HG03342 (cell line): Measurements from ENCODE around the gene ELMO2.

Source experiments
- ATAC-seq: cut with Tn5 transposase; IDR thresholded peaks from one replicate; pipeline ENCODE4 v1.9.1; 2021; ENCODE audit warnings: mild to moderate bottlenecking, moderate library complexity; ENCODE audit not compliant: unreplicated experiment

ELMO2 gene

DNA sequence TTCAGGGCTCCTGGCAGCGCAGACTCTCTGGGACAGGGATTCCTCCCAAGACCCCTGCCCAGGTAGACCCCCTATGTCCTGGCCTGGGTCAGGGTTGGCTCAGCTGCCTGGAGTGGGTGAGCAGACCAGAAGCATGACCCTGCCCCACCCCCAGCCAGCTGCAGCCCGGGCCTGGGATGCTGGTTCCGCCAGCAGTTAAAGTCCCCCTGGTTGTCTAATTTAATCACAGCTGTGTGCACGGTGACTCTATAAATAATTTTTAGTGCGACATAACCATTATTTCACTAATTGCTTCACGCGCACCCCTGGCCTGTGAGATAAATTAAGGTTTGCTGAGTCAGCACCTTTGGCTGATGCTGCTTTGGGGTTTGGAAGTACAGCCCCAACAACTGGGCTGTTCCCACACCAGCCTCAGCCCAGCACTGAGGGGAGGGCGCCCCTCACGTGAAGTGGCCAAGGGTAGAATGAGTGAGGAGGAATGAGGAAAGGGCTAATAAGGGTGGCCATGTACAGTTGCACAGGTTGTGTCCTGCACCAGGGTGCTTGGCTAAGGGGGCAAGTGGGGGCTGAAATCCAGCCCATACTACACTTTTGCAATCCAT lies 72.0 kb downstream of the ELMO2 start:
- no peak for ATAC-seq

DNA sequence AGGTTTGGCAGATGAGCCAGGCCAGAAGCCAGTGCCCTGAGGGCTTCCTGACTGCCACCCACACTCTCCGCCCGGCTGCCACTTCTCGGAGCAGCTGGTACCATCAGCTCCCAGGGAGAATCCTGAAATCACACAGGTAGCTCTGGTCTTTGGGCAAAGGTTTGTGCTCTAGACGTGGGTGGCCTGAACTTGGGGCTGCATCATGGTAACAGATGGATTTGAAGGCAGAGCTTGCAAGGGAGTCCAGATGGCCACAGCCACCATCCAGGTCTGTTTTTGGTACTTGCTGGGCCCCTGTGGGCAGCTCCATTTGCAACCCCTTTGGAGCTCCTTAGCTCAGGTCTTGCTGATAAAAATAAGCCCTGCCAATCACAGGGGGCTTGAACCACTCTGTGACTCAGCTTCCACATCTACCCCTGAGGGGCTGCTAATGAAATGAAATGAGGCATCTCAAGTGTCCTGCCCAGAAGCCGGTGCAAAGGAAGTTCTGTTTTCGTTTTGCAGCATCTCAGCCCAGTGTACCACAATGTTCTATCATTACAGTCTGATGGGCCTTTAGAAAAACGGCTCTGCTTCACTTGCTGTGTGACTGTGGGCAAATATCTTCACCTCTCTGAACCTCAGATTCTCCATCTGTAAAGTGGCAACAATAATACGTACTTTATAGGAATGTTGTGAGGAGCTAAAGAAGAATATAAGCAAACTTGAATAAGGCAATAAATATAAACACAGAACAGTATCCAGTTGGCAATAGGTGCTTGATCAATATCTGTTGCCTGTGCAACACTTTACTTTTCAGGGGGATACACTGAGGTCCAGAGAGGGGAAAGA lies 73.0 kb downstream of the ELMO2 start:
- no peak for ATAC-seq

DNA sequence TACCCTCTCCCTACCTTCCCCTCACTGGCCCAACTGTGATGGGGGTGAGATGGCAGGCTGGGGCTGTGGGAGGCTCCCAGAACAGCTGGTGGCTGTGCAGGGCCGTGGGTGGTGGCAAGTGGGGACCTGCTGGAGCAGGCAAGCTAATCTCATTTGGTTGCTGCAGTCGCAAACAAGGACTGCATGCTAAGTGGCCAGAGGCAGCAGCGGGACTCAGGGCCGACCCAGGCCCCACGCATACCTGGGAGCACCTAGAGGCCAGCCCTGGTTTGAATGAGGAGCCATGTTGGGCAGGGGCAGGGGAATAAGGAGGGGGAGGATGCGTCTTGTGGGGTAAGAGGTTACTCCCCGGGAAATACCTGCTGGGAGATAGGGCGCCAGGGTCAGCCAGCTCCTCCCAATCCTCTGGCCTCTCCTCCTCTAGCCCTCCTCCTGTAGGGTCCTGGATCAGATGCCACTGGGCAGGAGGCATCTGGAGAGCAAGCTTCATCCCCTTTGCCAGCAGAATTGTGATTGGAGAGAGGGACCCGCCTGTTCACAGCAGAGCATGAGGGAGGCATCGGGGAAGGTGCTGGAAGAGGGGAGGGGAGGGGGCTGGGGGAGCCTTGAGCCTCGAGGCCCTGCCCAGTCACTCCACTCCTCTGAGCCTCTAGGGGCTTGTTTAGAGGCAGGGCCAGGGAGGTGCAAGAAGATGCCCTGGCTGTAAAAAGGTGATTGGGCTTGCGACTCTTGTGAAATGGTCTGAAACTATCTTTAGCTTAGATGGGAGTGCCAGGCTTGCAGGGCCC lies 73.8 kb downstream of the ELMO2 start:
- ATAC-seq, result no peak

DNA sequence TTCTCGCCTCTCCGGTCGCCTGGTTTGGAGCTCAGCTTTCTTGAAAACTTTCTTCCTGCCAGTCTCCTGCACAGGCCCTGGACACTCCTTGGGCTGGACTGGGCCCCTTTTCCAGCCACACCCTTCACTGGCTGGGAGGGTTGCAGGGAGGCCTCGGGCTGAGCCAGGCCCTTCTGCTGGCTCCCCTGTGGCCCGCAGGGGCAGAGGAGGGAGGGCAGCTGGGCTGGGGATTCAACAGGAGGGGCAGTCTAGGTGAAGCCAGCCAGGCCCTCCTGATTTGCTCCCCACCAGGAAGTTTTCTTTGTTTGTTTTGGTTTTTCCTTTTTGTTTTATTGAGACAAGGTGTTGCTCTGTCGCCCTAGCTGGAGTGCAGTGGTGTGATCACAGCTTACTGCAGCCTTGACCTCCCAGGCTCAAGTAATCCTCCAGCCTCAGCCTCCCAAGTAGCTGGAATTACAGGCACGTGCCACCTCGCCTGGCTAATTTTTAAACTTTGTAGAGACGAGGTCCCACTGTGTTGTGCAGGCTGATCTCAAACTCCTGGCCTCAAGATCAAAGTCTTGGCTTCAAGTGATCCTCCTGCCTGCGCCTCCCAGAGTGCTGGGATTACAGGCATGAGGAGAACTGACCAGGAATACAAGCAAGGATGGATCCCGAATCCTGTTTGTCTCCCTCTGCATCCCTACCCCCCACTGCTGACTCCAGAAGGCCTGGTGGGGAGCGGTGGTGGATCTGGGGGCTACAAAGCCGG lies 74.6 kb downstream of the ELMO2 start:
- no peak for ATAC-seq

DNA sequence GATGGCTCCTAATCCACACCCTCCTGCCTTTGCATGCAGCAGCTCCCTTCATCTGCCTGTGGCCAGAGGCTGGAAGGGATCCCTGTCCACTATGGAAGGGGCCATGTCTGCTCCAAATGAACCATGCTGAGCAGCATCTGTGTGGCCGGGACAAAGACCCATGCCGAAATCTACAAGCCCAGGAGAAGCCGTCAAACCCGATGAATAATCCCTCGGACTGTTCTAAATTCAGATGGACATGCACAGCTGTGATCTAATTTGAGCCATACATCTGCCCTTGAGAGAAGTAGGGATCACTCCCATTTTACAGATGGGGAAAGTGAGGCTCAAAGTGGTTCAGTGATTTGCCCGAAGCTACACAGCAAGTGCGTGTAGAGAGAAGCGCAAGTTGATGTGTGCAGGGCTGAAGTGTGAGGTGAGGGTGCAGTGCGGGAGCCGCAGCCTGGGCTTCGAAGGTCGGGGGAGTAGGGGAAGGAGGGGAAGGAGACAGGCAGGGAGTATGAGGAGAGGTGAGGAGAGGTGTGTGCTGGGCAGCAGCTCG lies 75.5 kb downstream of the ELMO2 start:
- no peak for ATAC-seq

DNA sequence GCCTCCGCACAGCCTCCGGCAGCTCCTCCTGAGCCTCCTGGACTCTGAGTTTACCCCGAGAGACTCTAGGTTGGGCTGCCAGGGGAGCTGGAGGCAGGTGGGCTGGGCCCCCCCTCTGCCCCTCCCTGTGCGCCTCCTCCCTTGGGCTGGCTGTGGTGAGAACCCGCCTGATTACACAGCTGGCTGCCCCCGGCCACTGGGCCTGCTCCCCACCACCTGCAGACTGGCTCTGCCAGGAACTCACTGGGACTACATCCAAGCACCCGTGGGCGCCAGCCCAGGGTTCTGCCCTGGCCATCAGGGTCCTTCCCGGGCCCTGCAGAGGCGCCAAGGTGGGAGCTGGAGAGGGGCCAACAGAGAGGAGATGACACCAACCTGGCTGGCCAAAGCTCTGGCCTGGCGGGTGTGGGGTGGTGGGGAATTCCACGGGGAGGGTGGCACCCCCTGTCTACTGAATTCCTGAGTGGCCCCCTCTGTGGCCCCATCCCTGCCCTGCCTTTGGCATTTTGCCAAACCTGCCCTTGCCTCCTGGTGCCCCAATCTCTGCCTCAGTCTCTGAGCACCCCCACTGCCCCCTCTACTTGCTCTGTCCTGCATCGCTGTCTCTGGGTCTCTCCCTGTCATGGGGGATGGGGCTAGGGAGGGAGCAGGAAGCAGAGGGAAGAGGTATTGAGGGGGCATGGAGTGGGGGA lies 76.2 kb downstream of the ELMO2 start:
- ATAC-seq, result no peak

DNA sequence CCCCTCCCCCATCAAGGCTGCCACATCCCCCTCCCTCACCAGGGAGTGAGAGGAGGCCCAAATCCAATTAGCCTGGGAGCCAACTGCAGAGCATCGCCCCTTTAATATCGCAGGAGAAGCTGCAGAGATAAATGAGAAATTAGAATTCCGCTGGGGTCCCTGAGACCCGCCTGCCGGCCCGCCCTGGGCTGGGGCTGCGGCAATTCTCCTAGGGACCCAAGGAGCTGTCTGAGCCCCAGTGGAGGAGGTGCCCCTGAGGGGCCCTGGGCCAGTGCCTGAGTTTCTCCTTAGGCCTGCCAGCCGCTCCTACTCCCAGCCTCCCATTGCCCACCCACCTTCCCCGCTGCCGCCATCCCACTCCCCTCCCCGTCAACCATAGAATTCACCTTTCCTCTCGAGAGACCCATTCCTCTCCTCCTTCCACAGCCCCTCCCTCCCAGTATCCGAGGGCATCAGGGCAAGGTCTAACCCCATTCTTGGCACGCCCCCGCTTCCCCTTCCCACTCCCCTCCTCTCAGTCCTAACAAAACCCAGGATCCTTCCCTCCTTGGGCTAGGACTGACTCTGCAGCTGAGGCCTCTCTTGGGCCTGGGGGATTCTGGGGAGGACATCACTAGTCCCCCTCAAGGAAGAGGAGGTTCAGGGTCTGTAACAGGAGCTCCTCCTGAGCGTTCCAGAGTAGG lies 78.1 kb downstream of the ELMO2 start:
- ATAC-seq, result no peak

DNA sequence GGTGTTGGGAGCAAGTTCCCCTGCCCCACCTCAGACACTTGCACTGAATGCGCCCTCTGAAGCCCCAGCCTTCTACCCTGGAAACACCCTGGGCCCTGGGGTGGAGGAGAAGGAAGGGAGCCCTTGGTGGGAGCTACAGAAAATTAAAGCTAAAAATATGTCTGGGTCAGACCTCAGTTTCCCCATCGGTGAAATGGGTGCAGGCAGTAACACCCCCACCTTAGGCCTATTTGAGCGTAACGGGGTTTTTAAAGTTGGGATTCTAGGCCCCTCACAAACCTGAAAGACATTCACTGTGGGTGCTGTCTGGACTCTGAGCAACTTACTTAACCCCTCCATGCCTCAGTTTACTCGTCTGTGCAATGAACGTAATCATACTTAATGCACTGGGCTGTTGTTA lies 78.9 kb downstream of the ELMO2 start:
- no peak for ATAC-seq

DNA sequence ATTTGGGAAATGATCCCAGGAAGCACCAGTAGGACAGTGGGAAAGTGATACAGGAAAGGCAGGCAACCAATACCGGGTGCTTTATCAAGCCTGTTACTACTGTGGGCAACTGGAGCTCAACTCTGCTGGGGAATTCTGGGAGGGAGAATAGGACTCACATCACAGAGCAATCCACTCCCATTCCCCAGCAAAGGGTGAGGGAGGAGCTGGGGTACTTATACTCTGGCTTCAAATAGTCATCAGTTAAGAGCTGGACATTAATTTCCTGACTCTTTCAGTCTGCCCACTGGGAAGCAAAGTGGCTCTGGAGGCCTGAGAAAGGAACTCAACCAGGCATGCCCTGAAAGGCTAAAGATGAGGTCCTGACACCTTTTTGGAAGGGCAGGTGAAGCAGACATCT lies 80.6 kb downstream of the ELMO2 start:
- ATAC-seq, result no peak

DNA sequence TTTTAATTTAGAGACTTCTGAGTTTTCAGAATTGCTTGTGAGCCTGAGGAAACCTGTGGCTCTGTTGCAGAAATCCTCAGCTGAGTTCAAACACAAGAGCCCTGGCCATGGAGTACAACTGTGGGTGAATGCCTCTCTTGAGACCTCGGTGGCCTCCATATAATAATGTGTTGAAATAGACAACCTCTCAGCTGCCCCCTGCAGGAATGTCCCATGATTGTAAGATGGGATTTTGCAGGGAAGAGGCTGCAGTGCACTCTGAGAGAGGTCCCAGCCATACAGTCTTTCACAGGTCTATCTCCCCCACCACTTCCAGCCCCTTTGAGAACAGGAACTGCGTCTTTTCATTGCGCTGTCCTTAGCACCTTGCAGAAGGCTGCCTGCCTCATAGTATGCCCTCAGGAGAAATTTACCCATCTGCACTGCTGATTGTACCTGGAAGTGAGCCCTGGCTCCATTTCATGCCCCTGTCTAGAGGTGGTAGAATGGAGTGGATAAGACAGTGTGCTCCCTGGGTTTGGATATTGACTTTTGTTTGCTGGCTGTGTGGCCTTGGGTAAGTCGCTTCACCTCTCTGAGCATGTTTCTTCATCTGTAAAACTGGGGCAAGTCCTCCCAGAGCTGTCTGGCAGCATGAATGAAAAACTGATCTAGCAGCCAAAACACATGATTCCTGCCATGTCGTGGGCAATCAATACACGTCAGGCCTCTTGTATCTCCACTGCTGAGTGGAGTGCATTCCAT lies 81.3 kb downstream of the ELMO2 start:
- no peak for ATAC-seq

DNA sequence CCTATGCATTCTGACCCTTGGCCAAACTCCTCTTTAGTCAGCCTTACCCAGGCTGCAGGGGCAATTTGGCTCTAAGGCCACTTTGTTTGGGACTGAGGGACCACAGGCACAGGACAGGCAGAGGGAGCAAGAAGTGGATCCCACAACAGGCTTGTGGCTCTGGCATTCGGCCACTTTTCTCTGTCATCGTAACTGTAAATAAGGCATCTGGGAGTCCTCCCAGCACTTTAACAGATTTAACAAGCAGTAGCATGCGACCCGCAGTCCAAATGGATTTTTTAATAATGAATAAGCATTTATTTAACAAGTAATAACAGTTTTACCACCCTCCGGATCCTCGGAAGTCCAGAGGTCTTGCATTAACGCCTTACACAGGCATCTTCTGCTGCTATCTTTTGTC lies 82.0 kb downstream of the ELMO2 start:
- no peak for ATAC-seq

DNA sequence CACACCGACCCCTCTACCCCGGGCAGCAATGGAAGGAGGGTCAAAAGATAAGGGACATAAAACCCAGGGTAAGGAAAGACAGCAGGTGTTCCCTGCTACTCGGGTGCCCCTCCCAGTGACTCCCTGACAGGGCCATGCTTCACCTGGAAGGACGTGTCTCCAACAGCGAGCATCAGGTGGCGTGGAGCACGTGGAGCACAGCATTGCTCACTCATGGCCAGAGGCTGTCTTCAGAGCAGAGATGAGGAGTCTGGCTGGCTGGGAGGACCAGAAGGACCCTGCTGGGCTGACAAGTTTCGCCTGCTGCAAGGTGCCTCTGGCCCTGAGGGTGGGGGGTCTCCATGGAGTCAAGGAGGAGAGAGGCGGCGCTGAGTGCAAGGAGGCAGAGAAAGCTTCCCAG lies 82.9 kb downstream of the ELMO2 start:
- ATAC-seq, result no peak

DNA sequence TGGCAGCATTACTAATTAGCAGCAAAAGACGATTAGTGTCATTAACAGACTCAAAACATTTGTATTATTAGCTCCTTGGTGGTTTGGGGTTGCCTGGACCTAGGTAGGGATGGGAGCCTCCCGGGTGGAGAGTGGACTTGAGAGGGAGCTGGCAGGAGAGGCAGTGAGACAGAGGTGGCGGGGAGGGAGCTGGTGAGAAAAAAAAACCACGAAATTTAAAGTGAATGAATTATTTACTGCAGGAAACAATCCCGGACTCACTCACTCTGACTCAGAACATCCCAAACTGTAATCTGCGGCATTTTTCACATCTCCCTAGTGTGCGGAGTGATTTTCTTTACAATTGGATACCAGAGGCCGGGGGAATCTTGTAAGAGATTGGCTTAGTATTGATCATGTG lies 83.8 kb downstream of the ELMO2 start:
- ATAC-seq, result no peak

DNA sequence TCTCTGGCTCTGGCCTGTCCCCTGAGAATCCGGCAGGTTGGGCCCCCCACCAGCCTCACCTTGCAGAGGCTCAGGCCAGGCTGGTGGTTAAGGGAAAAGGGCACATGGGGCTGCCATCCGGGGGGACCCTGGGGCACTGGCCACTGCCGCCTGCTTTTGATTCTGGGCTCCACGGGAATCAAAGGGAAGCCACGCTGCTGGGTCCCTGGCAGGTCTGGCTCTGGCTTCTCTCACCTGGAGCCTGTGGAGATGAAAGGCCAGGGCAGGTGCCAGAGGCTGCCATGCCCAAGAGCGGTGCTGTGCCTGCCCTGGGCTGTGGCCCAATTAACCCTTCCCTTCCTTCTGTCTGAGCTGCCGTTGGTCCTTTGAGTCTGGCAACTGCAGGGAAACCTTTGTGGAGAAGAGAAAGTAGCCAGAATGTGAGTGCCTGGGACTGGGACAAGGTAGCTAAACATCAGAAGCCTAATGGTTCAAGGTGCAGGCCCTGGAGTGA lies 88.7 kb downstream of the ELMO2 start:
- no peak for ATAC-seq

DNA sequence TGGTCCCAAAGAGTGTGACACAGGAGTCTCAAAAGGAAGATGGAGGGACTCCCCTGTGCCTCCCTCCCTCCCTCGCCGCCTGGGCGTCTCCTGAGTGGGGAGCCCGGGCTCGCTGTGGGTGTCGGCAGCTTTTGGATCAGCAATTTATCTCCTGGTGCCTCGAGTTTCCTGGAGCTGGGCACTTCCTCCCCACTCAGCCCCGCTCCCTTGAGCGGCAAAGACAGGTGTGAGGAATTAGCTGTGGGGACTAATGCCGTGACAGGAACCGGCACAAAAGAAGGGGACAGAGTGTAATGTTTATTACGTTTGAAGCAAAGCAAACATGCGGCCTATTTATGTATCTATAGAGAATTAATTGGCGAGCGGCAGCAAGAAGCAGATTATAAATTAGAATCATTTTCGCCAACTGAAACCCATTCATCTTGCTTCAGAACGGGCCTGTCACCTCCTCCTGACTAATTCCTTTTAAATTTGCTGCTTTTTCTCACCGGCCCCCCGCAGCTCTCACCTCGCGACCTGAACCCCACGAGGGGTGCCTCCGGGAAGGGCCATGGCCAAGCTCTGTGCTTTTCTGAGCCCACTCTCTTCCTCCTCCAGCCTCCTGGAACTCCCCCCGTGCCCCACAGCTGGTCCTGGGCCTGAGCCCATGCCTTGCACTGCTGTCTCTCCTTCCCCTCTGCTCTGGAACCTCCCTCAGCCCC lies 89.3 kb downstream of the ELMO2 start:
- ATAC-seq, result no peak
